ENCODE data around the gene CLEC19A. TPM values are rescaled to one million over a fixed set of nuclear protein-coding genes. Genes with fewer than 3 reads are reported as not detected.

CLEC19A gene
- total RNA-seq, 2 donors from 2014 or later: not detected

DNA sequence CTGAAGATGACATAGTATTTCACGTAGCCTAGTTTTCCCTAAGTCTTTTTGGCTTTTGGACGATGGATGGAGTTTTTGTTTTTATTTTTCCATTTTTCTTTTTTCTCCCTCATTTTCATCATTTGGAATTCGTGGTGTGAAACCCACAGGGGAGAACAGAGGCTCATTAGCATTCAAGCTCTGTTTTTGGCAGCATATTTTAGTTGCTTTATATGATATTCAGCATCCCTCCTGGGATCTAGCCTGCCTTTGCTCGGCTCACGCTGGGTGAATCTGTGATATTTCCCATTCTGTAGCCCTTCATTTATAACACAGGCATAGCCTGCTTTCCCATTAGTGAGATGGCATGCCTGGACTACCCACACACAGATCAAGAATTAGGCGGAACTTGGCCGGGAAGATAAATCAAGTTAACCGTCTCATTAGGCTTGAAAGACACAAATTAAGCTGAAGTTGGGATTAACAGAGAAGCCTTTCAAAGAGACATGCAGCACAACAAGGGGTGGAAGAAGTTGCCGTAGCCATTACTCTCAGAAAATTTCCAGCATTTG lies 20.1 kb upstream of the CLEC19A start:
- Mint-ChIP-seq H3K36me3 (no peaks in the 10 kb centered on the region), H3K27ac (no peak overlapping the region), H3K27me3 (peaks cover 0 to 3% of the 10 kb centered on the region in 2 donors), H3K4me1 (ENCODE audit: low read depth in 2 of 2) (no peaks in the 10 kb centered on the region), H3K9me3 (peaks cover 13% of the 10 kb centered on the region), H3K4me3 (no peak overlapping the region)
- DNase-seq (ENCODE audit: low spot score) (no peak), ATAC-seq (no peak)

- no peak overlapping the region for H3K27ac Mint-ChIP-seq
- no peaks in the 10 kb centered on the region for H3K4me1 Mint-ChIP-seq (ENCODE audit: low read depth in 2 of 2)
- peaks cover 13% of the 10 kb centered on the region for H3K9me3 Mint-ChIP-seq
- ATAC-seq (no peak), DNase-seq (ENCODE audit: low spot score) (no peak)
- H3K27me3 Mint-ChIP-seq: peaks cover 0 to 3% of the 10 kb centered on the region in 2 donors
- no peaks in the 10 kb centered on the region for H3K36me3 Mint-ChIP-seq
- no peak overlapping the region for H3K4me3 Mint-ChIP-seq
These were observed 18.8 kb upstream of the CLEC19A start for GRCh38 chr16:19266774-19267173.

DNA sequence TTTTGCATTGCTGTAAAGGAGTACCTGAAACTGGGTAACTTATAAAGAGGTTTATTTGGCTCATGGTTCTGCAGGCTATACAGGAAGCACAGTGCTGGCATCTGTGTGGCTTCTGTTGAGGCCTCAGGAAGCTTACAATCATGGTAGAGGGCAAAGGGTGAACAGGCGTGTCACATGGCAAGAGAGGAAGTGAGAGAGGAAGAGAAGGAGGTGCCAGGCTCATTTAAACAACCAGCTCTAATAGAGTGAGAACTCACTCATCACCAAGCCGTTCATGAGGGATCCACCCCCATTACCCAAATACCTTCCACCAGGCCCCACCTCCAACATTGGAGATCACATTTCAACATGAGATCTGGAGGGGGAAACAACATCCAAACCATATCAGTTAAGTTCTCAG lies 16.4 kb upstream of the CLEC19A start:
- Mint-ChIP-seq H3K27me3 (peaks cover 3 to 11% of the 10 kb centered on the region in 2 donors), H3K4me1 (ENCODE audit: low read depth in 2 of 2) (no peaks in the 10 kb centered on the region), H3K36me3 (no peaks in the 10 kb centered on the region), H3K4me3 (no peak overlapping the region), H3K27ac (no peak overlapping the region), H3K9me3 (peaks cover 13% of the 10 kb centered on the region)
- DNase-seq (ENCODE audit: low spot score) (no peak), ATAC-seq (no peak)

DNA sequence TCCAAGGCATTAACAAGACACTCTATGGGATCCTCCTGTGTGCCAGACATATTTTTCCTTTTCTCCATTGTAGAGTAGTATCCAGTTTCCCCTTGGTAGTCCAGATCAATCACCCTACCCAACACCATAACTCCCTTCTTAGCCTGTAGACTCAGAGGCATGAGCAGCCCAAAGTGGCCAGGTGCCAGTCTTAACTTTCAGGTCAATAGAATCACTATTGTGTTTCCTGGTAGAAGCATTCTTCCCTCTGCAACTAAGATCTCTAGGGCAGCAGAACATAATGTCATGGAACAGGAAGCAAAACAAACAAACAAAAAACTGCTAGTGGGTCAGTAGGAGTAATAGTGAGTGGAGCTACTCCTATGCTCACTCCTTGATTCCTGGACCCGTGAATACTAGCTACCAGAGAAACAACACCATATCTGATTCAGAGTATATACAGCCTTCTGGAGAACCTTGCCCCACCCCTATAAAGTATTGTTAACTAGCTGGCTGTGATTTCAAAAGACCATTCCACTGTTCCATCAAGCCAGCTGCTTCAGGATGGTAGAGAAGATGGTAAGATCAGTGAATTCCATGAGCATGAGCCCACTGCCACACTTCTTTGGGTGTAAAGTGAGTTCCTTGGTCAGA lies 11.2 kb upstream of the CLEC19A start:
- no peaks in the 10 kb centered on the region for H3K9me3 Mint-ChIP-seq
- ATAC-seq (no peak), DNase-seq (ENCODE audit: low spot score) (no peak)
- no peaks in the 10 kb centered on the region for H3K36me3 Mint-ChIP-seq
- H3K4me3 Mint-ChIP-seq: no peak overlapping the region
- peaks cover 4 to 21% of the 10 kb centered on the region in 2 donors for H3K27me3 Mint-ChIP-seq
- no peak overlapping the region for H3K27ac Mint-ChIP-seq
- no peaks in the 10 kb centered on the region for H3K4me1 Mint-ChIP-seq (ENCODE audit: low read depth in 2 of 2)

GRCh38 chr16:19278403-19278802 lies 7.1 kb upstream of the CLEC19A start:
- Mint-ChIP-seq H3K4me3 (no peak overlapping the region), H3K9me3 (no peaks in the 10 kb centered on the region), H3K27ac (no peak overlapping the region), H3K4me1 (ENCODE audit: low read depth in 2 of 2) (no peaks in the 10 kb centered on the region), H3K27me3 (peaks cover 4 to 25% of the 10 kb centered on the region in 2 donors), H3K36me3 (no peaks in the 10 kb centered on the region)
- ATAC-seq (no peak), DNase-seq (ENCODE audit: low spot score) (no peak)

DNA sequence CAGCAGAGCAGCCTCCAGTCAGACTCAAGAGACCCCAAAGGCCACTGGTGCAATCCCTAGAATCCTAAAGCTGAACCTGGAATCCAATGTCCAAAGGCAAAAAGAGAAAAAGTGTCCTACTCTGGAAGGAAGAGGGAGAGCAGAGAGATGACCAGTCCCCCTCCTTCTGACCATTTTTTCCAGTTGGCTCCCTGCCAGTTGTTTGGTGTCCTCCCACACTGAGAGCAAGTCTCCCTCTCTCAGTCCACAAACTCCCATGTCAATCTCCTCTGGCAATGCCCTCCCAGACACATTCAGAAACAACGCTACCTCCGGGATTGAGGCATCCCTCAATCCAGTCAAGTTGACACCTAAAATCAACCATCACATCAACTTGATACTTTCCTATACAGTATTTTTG lies 4.3 kb upstream of the CLEC19A start:
- Mint-ChIP-seq H3K9me3 (no peaks in the 10 kb centered on the region), H3K4me3 (no peak overlapping the region), H3K27ac (no peak overlapping the region), H3K4me1 (ENCODE audit: low read depth in 2 of 2) (no peaks in the 10 kb centered on the region), H3K27me3 (peaks cover 4 to 28% of the 10 kb centered on the region in 2 donors), H3K36me3 (no peaks in the 10 kb centered on the region)
- DNase-seq (ENCODE audit: low spot score): no peak
- no peak for ATAC-seq

GRCh38 chr16:19282101-19282500 lies 3.4 kb upstream of the CLEC19A start:
- DNase-seq (ENCODE audit: low spot score) (no peak), ATAC-seq (no peak)
- Mint-ChIP-seq H3K4me1 (ENCODE audit: low read depth in 2 of 2) (no peaks in the 10 kb centered on the region), H3K36me3 (no peaks in the 10 kb centered on the region), H3K9me3 (no peaks in the 10 kb centered on the region), H3K27ac (no peak overlapping the region), H3K27me3 (peaks cover 2 to 28% of the 10 kb centered on the region in 2 donors), H3K4me3 (no peak overlapping the region)

DNA sequence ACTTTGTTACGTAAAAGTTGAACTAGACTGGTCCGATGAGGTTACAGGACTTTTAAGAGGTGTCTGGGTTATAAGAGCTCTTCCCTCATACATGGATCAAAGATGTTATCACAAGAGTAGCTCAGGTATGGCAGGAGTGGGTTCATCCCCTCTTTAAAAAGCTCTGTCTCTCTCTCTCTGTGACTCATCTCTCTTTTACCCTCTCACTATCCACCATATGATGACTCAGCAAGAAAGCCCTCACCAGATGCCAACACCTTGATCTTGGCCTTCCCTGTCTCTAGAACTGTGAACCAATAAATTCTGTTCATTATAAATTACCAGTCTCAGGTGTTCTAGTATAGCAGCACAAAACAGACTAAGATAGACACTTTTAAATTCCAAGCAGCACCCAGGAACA lies 1.9 kb upstream of the CLEC19A start:
- peaks cover 0 to 25% of the 10 kb centered on the region in 2 donors for H3K27me3 Mint-ChIP-seq
- H3K27ac Mint-ChIP-seq: no peak overlapping the region
- no peaks in the 10 kb centered on the region for H3K9me3 Mint-ChIP-seq
- H3K4me1 Mint-ChIP-seq (ENCODE audit: low read depth in 2 of 2): no peaks in the 10 kb centered on the region
- no peaks in the 10 kb centered on the region for H3K36me3 Mint-ChIP-seq
- DNase-seq (ENCODE audit: low spot score): no peak
- H3K4me3 Mint-ChIP-seq: no peak overlapping the region
- no peak for ATAC-seq

GRCh38 chr16:19284207-19284606 lies 1.3 kb upstream of the CLEC19A start:
- H3K27ac Mint-ChIP-seq: no peak overlapping the region
- peaks cover 2 to 22% of the 10 kb centered on the region in 2 donors for H3K27me3 Mint-ChIP-seq
- no peaks in the 10 kb centered on the region for H3K9me3 Mint-ChIP-seq
- H3K4me3 Mint-ChIP-seq: no peak overlapping the region
- no peaks in the 10 kb centered on the region for H3K36me3 Mint-ChIP-seq
- ATAC-seq (no peak), DNase-seq (ENCODE audit: low spot score) (no peak)
- H3K4me1 Mint-ChIP-seq (ENCODE audit: low read depth in 2 of 2): no peaks in the 10 kb centered on the region

GRCh38 chr16:19286827-19287226 lies 1.3 kb downstream of the CLEC19A start:
- Mint-ChIP-seq H3K36me3 (no peaks in the 10 kb centered on the region), H3K27me3 (peaks cover 9 to 27% of the 10 kb centered on the region in 2 donors), H3K4me1 (ENCODE audit: low read depth in 2 of 2) (no peaks in the 10 kb centered on the region), H3K4me3 (no peak overlapping the region), H3K9me3 (no peaks in the 10 kb centered on the region), H3K27ac (no peak overlapping the region)
- DNase-seq (ENCODE audit: low spot score): no peak
- ATAC-seq: no peak

GRCh38 chr16:19287241-19287640 lies 1.7 kb downstream of the CLEC19A start:
- Mint-ChIP-seq H3K4me1 (ENCODE audit: low read depth in 2 of 2) (no peaks in the 10 kb centered on the region), H3K4me3 (no peak overlapping the region), H3K9me3 (no peaks in the 10 kb centered on the region), H3K27me3 (peaks cover 9 to 27% of the 10 kb centered on the region in 2 donors), H3K36me3 (no peaks in the 10 kb centered on the region), H3K27ac (no peak overlapping the region)
- DNase-seq (ENCODE audit: low spot score) (no peak), ATAC-seq (no peak)

- H3K4me3 Mint-ChIP-seq: no peak overlapping the region
- ATAC-seq: no peak
- no peaks in the 10 kb centered on the region for H3K9me3 Mint-ChIP-seq
- H3K27me3 Mint-ChIP-seq: peaks cover 19 to 31% of the 10 kb centered on the region in 2 donors
- peaks cover 2% of the 10 kb centered on the region in 2 donors for H3K4me1 Mint-ChIP-seq (ENCODE audit: low read depth in 2 of 2)
- no peak for DNase-seq (ENCODE audit: low spot score)
- H3K27ac Mint-ChIP-seq: no peak overlapping the region
- no peaks in the 10 kb centered on the region for H3K36me3 Mint-ChIP-seq
These were observed 3.6 kb downstream of the CLEC19A start for GRCh38 chr16:19288872-19289799.

GRCh38 chr16:19289811-19290485 lies 4.4 kb downstream of the CLEC19A start:
- Mint-ChIP-seq H3K9me3 (no peaks in the 10 kb centered on the region), H3K36me3 (no peaks in the 10 kb centered on the region), H3K27me3 (peaks cover 20 to 32% of the 10 kb centered on the region in 2 donors), H3K27ac (no peak overlapping the region), H3K4me3 (no peak overlapping the region), H3K4me1 (ENCODE audit: low read depth in 2 of 2) (peaks cover 4 to 7% of the 10 kb centered on the region in 2 donors)
- ATAC-seq (no peak), DNase-seq (ENCODE audit: low spot score) (no peak)

All from natural killer cell treated with Interleukin-12 subunit alpha and Interleukin-12 subunit beta and Interleukin-15 and Interleukin-18, amount 100 ng/mL, for 72 hours (primary cell).